HEK293 (cell line): ENCODE measurements around the gene NUB1.

Source experiments
- CTCF ChIA-PET: fragments of 350-600 bp; formaldehyde crosslinking; extraction: SDS; loops from one replicate; lab custom pipeline; 2021; ENCODE audit warnings: antibody characterized with exemption; lab: Yijun Ruan, JAX
- POLR2A ChIA-PET: fragments of 300-600 bp; formaldehyde crosslinking; extraction: SDS; loops from one replicate; lab custom pipeline; 2020; ENCODE audit warnings: antibody characterized with exemption, inconsistent platforms; lab: Yijun Ruan, JAX
- H3K27ac ChIP-seq: fragments of 200-500 bp; sonication (Bioruptor generic); 2 replicates; pipeline ENCODE4 v1.5.1; 2014; ENCODE audit warnings: low read depth, low read length, control low read depth, inconsistent platforms; ENCODE audit errors: extremely low read depth
- H3K36me3 ChIP-seq, 2 experiments: fragments of 200-500 bp in 1 of 2; sonication (Bioruptor generic) in 1 of 2; 1 replicate in 1 of 2; 2 replicates in 1 of 2; pipeline ENCODE4 v1.5.1; 2014 to 2017; ENCODE audit warnings: inconsistent platforms in 2 of 2, low read length in 2 of 2; ENCODE audit not compliant: control insufficient read depth in 2 of 2, insufficient read depth in 1 of 2
- H3K4me1 ChIP-seq: fragments of 200-500 bp; sonication (Bioruptor generic); 2 replicates; pipeline ENCODE4 v1.5.1; 2014; ENCODE audit warnings: mild to moderate bottlenecking, low read length, inconsistent platforms; ENCODE audit not compliant: control insufficient read depth, insufficient read depth
- H3K4me3 ChIP-seq: 2 replicates; pipeline ENCODE4 v1.5.1; 2011; ENCODE audit warnings: low read depth, mild to moderate bottlenecking, control low read depth, low read length, moderate library complexity
- H3K9me3 ChIP-seq: fragments of 200-500 bp; sonication (Bioruptor generic); 2 replicates; pipeline ENCODE4 v1.5.1; 2014; ENCODE audit warnings: low read depth, low read length, inconsistent platforms; ENCODE audit not compliant: control insufficient read depth, insufficient read depth
- EGR2 ChIP-seq: fragments of 450-650 bp; formaldehyde crosslinking; IDR thresholded peaks from 2 replicates; pipeline ENCODE4 v1.5.1; 2016; ENCODE audit warnings: low read depth, missing biosample characterization, missing genetic modification characterization
- GLIS1 ChIP-seq: fragments of 450-650 bp; formaldehyde crosslinking; IDR thresholded peaks from 2 replicates; pipeline ENCODE4 v1.5.1; 2016; ENCODE audit warnings: missing biosample characterization, missing genetic modification characterization
- GLIS2 ChIP-seq: fragments of 450-650 bp; formaldehyde crosslinking; IDR thresholded peaks from 2 replicates; pipeline ENCODE4 v1.5.1; 2016; ENCODE audit warnings: missing biosample characterization, missing genetic modification characterization
- REPIN1 ChIP-seq: fragments of 450-650 bp; formaldehyde crosslinking; IDR thresholded peaks from 2 replicates; pipeline ENCODE4 v1.5.1; 2017; ENCODE audit warnings: missing biosample characterization, missing genetic modification characterization, low read depth
- YY1 ChIP-seq: fragments of 450-650 bp; formaldehyde crosslinking; IDR thresholded peaks from 2 replicates; pipeline ENCODE4 v1.5.1; 2018; ENCODE audit warnings: missing biosample characterization, missing genetic modification characterization
- ZBTB20 ChIP-seq: fragments of 450-650 bp; formaldehyde crosslinking; IDR thresholded peaks from 2 replicates; pipeline ENCODE4 v1.5.1; 2016; ENCODE audit warnings: missing biosample characterization, missing genetic modification characterization
- ZBTB48 ChIP-seq: fragments of 450-650 bp; formaldehyde crosslinking; IDR thresholded peaks from 2 replicates; pipeline ENCODE4 v1.5.1; 2016; ENCODE audit warnings: missing biosample characterization, missing genetic modification characterization
- ZBTB8A ChIP-seq: fragments of 450-650 bp; formaldehyde crosslinking; IDR thresholded peaks from 2 replicates; pipeline ENCODE4 v1.5.1; 2016; ENCODE audit warnings: missing biosample characterization, missing genetic modification characterization
- ZFHX2 ChIP-seq: fragments of 450-650 bp; formaldehyde crosslinking; conservative IDR thresholded peaks from 2 replicates; pipeline ENCODE4 v1.5.1; 2016; ENCODE audit warnings: missing biosample characterization, missing genetic modification characterization
- ZFP37 ChIP-seq: fragments of 450-650 bp; formaldehyde crosslinking; IDR thresholded peaks from 2 replicates; pipeline ENCODE4 v1.5.1; 2016; ENCODE audit warnings: missing biosample characterization, missing genetic modification characterization
- ZNF157 ChIP-seq: fragments of 450-650 bp; formaldehyde crosslinking; IDR thresholded peaks from 2 replicates; pipeline ENCODE4 v1.5.1; 2016; ENCODE audit warnings: missing biosample characterization, missing genetic modification characterization
- ZNF202 ChIP-seq: fragments of 450-650 bp; formaldehyde crosslinking; IDR thresholded peaks from 2 replicates; pipeline ENCODE4 v1.5.1; 2016; ENCODE audit warnings: missing biosample characterization, missing genetic modification characterization, borderline replicate concordance
- ZNF311 ChIP-seq: fragments of 450-650 bp; formaldehyde crosslinking; IDR thresholded peaks from 2 replicates; pipeline ENCODE4 v1.5.1; 2017; ENCODE audit warnings: missing biosample characterization, missing genetic modification characterization, borderline replicate concordance
- ZNF324 ChIP-seq: fragments of 450-650 bp; formaldehyde crosslinking; IDR thresholded peaks from 2 replicates; pipeline ENCODE4 v1.5.1; 2016; ENCODE audit warnings: missing biosample characterization, missing genetic modification characterization
- ZNF391 ChIP-seq: fragments of 450-650 bp; formaldehyde crosslinking; IDR thresholded peaks from 2 replicates; pipeline ENCODE4 v1.5.1; 2016; ENCODE audit warnings: low read depth, missing biosample characterization, missing genetic modification characterization, borderline replicate concordance
- ZNF423 ChIP-seq: fragments of 450-650 bp; formaldehyde crosslinking; IDR thresholded peaks from 2 replicates; pipeline ENCODE4 v1.5.1; 2016; ENCODE audit warnings: missing biosample characterization, missing genetic modification characterization
- ZNF529 ChIP-seq: fragments of 450-650 bp; formaldehyde crosslinking; IDR thresholded peaks from 2 replicates; pipeline ENCODE4 v1.5.1; 2017; ENCODE audit warnings: missing genetic modification characterization, missing biosample characterization; ENCODE audit not compliant: insufficient replicate concordance
- ZNF548 ChIP-seq: fragments of 450-650 bp; formaldehyde crosslinking; IDR thresholded peaks from 2 replicates; pipeline ENCODE4 v1.5.1; 2016; ENCODE audit warnings: missing biosample characterization, missing genetic modification characterization
- ZNF571 ChIP-seq: fragments of 450-650 bp; formaldehyde crosslinking; IDR thresholded peaks from 2 replicates; pipeline ENCODE4 v1.5.0; 2017; ENCODE audit warnings: missing biosample characterization, missing genetic modification characterization
- ZNF600 ChIP-seq: fragments of 450-650 bp; formaldehyde crosslinking; IDR thresholded peaks from 2 replicates; pipeline ENCODE4 v1.5.1; 2016; ENCODE audit warnings: missing biosample characterization, missing genetic modification characterization
- TF ChIP-seq, protein P1 (sequence below): fragments of 450-650 bp; formaldehyde crosslinking; IDR thresholded peaks from 2 replicates; pipeline ENCODE4 v1.5.1; 2016; ENCODE audit warnings: missing biosample characterization, missing genetic modification characterization
- TF ChIP-seq, protein P2 (sequence below): fragments of 450-650 bp; formaldehyde crosslinking; IDR thresholded peaks from 2 replicates; pipeline ENCODE4 v1.5.1; 2016; ENCODE audit warnings: missing biosample characterization, missing genetic modification characterization

The NUB1 gene

GRCh38 chr7:151410405-151411390 is 69.1 kb downstream of the NUB1 start (continued):
- TF ChIP-seq ZNF529 (tag by site-specific recombination) = no peak
- TF ChIP-seq, protein P1, sequence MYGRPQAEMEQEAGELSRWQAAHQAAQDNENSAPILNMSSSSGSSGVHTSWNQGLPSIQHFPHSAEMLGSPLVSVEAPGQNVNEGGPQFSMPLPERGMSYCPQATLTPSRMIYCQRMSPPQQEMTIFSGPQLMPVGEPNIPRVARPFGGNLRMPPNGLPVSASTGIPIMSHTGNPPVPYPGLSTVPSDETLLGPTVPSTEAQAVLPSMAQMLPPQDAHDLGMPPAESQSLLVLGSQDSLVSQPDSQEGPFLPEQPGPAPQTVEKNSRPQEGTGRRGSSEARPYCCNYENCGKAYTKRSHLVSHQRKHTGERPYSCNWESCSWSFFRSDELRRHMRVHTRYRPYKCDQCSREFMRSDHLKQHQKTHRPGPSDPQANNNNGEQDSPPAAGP (tag by site-specific recombination) = peak; percentile 51

GRCh38 chr7:151411551-151411950 is 69.9 kb downstream of the NUB1 start:
- H3K9me3 ChIP-seq = no peaks in the 10 kb centered on the region
- POLR2A ChIA-PET = interaction anchor here (0.6 kb wide), 2 partner anchors 24 to 67 kb away, joined by 4 read pairs; no protein-coding TSS in a partner anchor
- no peak overlapping the region for H3K27ac ChIP-seq
- no peak overlapping the region for H3K4me3 ChIP-seq
- TF ChIP-seq, protein P2, sequence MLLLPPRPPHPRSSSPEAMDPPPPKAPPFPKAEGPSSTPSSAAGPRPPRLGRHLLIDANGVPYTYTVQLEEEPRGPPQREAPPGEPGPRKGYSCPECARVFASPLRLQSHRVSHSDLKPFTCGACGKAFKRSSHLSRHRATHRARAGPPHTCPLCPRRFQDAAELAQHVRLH (tag by site-specific recombination) = no peak
- TF ChIP-seq ZNF600 (tag by site-specific recombination) = 0 out of 2 replicates have a peak, but pooled peaks have one; percentile 39
- TF ChIP-seq REPIN1 (tag by site-specific recombination) = no peak
- TF ChIP-seq ZBTB48 (tag by site-specific recombination) = no peak
- TF ChIP-seq ZNF571 (tag by site-specific recombination) = no peak
- peak; percentile 46 for TF ChIP-seq GLIS1
- TF ChIP-seq ZBTB20 (tag by site-specific recombination) = no peak
- 0 out of 2 replicates have a peak, but pooled peaks have one; percentile 9 for TF ChIP-seq GLIS2 (tag by site-specific recombination)
- TF ChIP-seq ZFP37 (tag by site-specific recombination) = no peak
- TF ChIP-seq ZNF423 (tag by site-specific recombination) = 0 out of 2 replicates have a peak, but pooled peaks have one; percentile 39
- TF ChIP-seq YY1 (tag by site-specific recombination) = no peak
- no peaks in the 10 kb centered on the region for H3K36me3 ChIP-seq
- H3K4me1 ChIP-seq = no peaks in the 10 kb centered on the region
- CTCF ChIA-PET = interaction anchor here (0.6 to 1.8 kb wide), 4 partner anchors 32 to 64 kb away, joined by 3 to 5 read pairs (median 4); no protein-coding TSS in a partner anchor

DNA sequence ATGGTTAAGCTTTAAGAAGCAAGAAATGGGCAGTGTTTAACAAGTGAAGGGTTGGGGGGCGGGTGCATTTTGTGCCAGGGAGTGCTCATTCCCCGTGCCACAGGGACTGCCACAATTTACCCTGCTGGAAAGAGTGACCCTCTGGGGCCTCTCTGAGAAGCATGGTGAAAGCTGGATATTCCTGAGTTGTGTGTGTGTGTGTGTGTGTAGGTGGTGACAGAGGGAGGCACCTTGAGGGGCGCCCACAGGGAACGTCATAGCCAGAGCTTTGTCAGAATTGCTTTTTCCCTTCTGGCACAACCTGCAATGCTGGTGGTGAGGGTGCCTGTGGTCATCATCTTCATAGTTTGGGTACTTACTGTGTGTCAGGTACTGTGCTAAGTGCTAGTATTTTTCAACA is 70.7 kb downstream of the NUB1 start:
- H3K4me3 ChIP-seq = no peak overlapping the region
- no peaks in the 10 kb centered on the region for H3K9me3 ChIP-seq
- no peak overlapping the region for H3K27ac ChIP-seq
- TF ChIP-seq ZNF311 (tag by site-specific recombination) (no peak), GLIS2 (tag by site-specific recombination) (no peak), EGR2 (tag by site-specific recombination) (peak; percentile 51; the same call in 1 of the 2 replicates), ZNF324 (tag by site-specific recombination) (no peak), ZFHX2 (tag by site-specific recombination) (peak; percentile 75), ZBTB8A (tag by site-specific recombination) (no peak), GLIS1 (no peak), ZNF548 (tag by site-specific recombination) (no peak), ZNF157 (no peak), ZNF391 (tag by site-specific recombination) (no peak), ZNF202 (tag by site-specific recombination) (no peak)
- no peaks in the 10 kb centered on the region for H3K4me1 ChIP-seq
- ChIA-PET POLR2A (interaction anchor here (0.6 kb wide), 2 partner anchors 25 to 67 kb away, joined by 4 read pairs; no protein-coding TSS in a partner anchor), CTCF (interaction anchor here (0.7 to 1.3 kb wide), 2 partner anchors 31 to 63 kb away, joined by 3 to 4 read pairs; no protein-coding TSS in a partner anchor)
- H3K36me3 ChIP-seq = no peaks in the 10 kb centered on the region
